ENCODE results near the gene IL1RAP.

The IL1RAP gene

GRCh38 chr3:190591080-190591479, 77.2 kb downstream of the IL1RAP start:
- TF ChIP-seq POLR2A (IDR thresholded peaks at IDR 0.05; ENCODE audit: extremely low read depth, insufficient read length): no peak
- no peak for TF ChIP-seq MYC (IDR thresholded peaks at IDR 0.05; ENCODE audit: low read depth, low read length)
- TF ChIP-seq, protein P1, sequence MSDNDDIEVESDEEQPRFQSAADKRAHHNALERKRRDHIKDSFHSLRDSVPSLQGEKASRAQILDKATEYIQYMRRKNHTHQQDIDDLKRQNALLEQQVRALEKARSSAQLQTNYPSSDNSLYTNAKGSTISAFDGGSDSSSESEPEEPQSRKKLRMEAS (IDR thresholded peaks at IDR 0.05; ENCODE audit: low read depth, low read length): no peak
- TF ChIP-seq, protein P2, sequence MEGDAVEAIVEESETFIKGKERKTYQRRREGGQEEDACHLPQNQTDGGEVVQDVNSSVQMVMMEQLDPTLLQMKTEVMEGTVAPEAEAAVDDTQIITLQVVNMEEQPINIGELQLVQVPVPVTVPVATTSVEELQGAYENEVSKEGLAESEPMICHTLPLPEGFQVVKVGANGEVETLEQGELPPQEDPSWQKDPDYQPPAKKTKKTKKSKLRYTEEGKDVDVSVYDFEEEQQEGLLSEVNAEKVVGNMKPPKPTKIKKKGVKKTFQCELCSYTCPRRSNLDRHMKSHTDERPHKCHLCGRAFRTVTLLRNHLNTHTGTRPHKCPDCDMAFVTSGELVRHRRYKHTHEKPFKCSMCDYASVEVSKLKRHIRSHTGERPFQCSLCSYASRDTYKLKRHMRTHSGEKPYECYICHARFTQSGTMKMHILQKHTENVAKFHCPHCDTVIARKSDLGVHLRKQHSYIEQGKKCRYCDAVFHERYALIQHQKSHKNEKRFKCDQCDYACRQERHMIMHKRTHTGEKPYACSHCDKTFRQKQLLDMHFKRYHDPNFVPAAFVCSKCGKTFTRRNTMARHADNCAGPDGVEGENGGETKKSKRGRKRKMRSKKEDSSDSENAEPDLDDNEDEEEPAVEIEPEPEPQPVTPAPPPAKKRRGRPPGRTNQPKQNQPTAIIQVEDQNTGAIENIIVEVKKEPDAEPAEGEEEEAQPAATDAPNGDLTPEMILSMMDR (IDR thresholded peaks at IDR 0.05; ENCODE audit: low read depth, low read length): no peak

GRCh38 chr3:190593075-190593474, 79.2 kb downstream of the IL1RAP start:
- TF ChIP-seq, protein P2 (IDR thresholded peaks at IDR 0.05; ENCODE audit: low read depth, low read length): no peak
- no peak for TF ChIP-seq MYC (IDR thresholded peaks at IDR 0.05; ENCODE audit: low read depth, low read length)
- TF ChIP-seq, protein P1 (IDR thresholded peaks at IDR 0.05; ENCODE audit: low read depth, low read length): no peak
- no peak for TF ChIP-seq POLR2A (IDR thresholded peaks at IDR 0.05; ENCODE audit: extremely low read depth, insufficient read length)
- no peak overlapping the region for H3K4me3 ChIP-seq (ENCODE audit: low read depth, low read length)

More at GRCh38 chr3:190591080-190591479, 77.2 kb downstream of the IL1RAP start:
- DNase-seq (ENCODE audit: low read depth): no peak
- no peak overlapping the region for H3K4me3 ChIP-seq (ENCODE audit: low read depth, low read length)

DNA sequence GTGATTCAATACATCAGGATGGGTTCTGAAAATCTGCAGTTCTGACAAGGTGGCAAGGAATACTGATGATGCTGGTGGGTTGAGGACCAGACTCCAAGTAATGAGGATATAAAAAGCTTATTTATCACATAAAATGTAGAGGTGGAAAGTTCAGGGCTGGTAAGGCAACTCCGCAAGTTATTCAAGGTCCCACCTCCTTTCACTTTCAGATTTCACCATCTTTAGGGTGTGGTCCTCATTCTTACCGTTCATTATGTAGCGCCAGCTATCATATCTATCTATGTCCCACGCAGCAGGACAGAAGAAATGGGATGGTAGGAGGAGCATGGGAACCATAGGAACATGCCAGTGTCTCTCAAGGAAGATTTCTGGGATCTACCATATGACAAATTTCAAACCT, 80.3 kb downstream of the IL1RAP start:
- no peak for DNase-seq (ENCODE audit: low read depth)
- TF ChIP-seq MYC (IDR thresholded peaks at IDR 0.05; ENCODE audit: low read depth, low read length) (no peak), POLR2A (IDR thresholded peaks at IDR 0.05; ENCODE audit: extremely low read depth, insufficient read length) (no peak)
- TF ChIP-seq, protein P2 (IDR thresholded peaks at IDR 0.05; ENCODE audit: low read depth, low read length): no peak
- TF ChIP-seq, protein P1 (IDR thresholded peaks at IDR 0.05; ENCODE audit: low read depth, low read length): no peak
- H3K4me3 ChIP-seq (ENCODE audit: low read depth, low read length): no peak overlapping the region

More at GRCh38 chr3:190593075-190593474, 79.2 kb downstream of the IL1RAP start:
- no peak for DNase-seq (ENCODE audit: low read depth)

GRCh38 chr3:190595179-190595795, 81.4 kb downstream of the IL1RAP start:
- no peak overlapping the region for H3K4me3 ChIP-seq (ENCODE audit: low read depth, low read length)
- no peak for TF ChIP-seq MYC (IDR thresholded peaks at IDR 0.05; ENCODE audit: low read depth, low read length)
- DNase-seq (ENCODE audit: low read depth): no peak

GRCh38 chr3:190595807-190596206, 81.9 kb downstream of the IL1RAP start:
- TF ChIP-seq, protein P1 (IDR thresholded peaks at IDR 0.05; ENCODE audit: low read depth, low read length): no peak
- TF ChIP-seq, protein P2 (IDR thresholded peaks at IDR 0.05; ENCODE audit: low read depth, low read length): no peak
- TF ChIP-seq MYC (IDR thresholded peaks at IDR 0.05; ENCODE audit: low read depth, low read length) (no peak), POLR2A (IDR thresholded peaks at IDR 0.05; ENCODE audit: extremely low read depth, insufficient read length) (no peak)
- DNase-seq (ENCODE audit: low read depth): no peak

GRCh38 chr3:190596349-190597285, 82.7 kb downstream of the IL1RAP start:
- no peak for DNase-seq (ENCODE audit: low read depth)
- no peak overlapping the region for H3K4me3 ChIP-seq (ENCODE audit: low read depth, low read length)
- TF ChIP-seq MYC (IDR thresholded peaks at IDR 0.05; ENCODE audit: low read depth, low read length) (no peak), POLR2A (IDR thresholded peaks at IDR 0.05; ENCODE audit: extremely low read depth, insufficient read length) (no peak)
- TF ChIP-seq, protein P2 (IDR thresholded peaks at IDR 0.05; ENCODE audit: low read depth, low read length): no peak
- TF ChIP-seq, protein P1 (IDR thresholded peaks at IDR 0.05; ENCODE audit: low read depth, low read length): no peak

More at GRCh38 chr3:190595807-190596206, 81.9 kb downstream of the IL1RAP start:
- H3K4me3 ChIP-seq (ENCODE audit: low read depth, low read length): no peak overlapping the region
